ENCODE results near the gene IBA57.

The IBA57 gene

DNA sequence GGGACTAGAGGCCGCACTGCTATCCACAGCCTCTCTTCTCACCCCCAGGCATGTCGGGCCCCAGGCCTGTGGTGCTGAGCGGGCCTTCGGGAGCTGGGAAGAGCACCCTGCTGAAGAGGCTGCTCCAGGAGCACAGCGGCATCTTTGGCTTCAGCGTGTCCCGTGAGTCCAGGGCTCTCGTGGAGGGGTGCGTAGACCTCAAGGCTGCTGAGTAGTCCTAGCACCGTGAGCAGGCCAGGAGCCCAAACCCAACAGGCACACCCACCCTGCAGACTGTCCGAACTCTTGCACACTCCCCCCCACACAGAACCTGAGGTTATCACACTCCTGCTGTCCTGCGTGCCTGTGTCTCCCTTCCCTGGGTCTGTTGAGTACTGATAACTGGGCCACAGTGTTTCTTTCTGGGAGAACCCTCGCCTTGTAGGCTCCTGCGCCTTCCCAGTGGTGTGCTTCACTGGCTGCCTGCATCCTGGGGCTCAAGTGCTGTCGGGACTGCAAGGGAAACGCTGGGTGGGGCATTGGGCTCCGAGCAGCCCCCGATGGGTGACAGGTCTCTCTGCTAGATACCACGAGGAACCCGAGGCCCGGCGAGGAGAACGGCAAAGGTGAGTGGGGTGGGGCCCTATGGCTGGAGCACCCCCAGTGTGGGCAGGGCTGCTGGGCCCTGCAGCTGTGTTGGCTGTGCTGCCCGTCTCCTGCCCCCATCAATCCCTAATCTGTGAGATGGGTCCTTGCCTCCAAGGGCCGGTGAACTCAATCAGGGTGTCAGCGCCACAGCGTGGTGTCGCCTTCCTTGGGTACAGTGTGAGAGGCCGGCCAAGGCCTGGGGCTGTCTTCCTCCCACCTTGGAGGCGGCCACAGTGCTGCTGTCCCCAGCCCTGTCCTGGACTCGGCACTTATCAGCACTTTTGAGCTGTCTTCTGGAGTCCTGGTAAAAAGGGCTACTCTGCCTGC, 19.9 kb upstream of the IBA57 start:
- TF ChIP-seq, protein P1, sequence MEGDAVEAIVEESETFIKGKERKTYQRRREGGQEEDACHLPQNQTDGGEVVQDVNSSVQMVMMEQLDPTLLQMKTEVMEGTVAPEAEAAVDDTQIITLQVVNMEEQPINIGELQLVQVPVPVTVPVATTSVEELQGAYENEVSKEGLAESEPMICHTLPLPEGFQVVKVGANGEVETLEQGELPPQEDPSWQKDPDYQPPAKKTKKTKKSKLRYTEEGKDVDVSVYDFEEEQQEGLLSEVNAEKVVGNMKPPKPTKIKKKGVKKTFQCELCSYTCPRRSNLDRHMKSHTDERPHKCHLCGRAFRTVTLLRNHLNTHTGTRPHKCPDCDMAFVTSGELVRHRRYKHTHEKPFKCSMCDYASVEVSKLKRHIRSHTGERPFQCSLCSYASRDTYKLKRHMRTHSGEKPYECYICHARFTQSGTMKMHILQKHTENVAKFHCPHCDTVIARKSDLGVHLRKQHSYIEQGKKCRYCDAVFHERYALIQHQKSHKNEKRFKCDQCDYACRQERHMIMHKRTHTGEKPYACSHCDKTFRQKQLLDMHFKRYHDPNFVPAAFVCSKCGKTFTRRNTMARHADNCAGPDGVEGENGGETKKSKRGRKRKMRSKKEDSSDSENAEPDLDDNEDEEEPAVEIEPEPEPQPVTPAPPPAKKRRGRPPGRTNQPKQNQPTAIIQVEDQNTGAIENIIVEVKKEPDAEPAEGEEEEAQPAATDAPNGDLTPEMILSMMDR (IDR thresholded peaks at IDR 0.05; ENCODE audit: extremely low read depth, missing control alignments), result no peak
- DNase-seq (ENCODE audit: low spot score), result no peak

DNA sequence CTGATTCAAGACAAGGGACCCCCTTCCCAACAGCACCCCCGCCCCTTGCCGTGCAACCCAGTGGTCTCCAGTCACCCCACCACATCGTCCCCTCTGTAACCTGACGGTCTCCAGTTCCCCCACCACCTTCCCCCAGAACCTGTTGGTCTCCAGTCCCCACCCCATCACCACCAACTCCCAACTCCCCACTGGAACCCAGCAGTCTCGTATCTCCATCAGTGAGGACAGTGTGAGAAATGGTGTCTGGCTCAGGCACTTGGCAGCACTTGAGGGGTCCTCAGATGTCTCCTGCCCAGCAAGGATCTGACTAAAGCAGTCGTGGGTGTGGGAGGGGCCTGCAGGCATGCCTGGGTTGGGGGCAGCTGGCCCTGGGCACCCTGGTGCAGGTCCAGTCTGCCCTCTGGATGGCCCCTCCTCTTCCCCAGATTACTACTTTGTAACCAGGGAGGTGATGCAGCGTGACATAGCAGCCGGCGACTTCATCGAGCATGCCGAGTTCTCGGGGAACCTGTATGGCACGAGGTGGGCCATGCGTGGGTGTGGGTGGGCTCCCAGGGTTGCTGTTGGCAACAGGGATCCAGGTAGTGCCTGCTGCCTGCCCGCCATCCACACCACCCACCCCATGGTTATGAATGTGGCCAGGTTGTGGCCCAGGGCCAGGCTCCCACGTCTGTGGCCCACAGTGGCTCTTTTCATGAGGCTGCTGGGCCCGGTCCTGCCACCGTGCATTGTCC, 19.0 kb upstream of the IBA57 start:
- TF ChIP-seq, protein P1 (IDR thresholded peaks at IDR 0.05; ENCODE audit: extremely low read depth, missing control alignments), result no peak
- peak; percentile 11 for DNase-seq (ENCODE audit: low spot score)

DNA sequence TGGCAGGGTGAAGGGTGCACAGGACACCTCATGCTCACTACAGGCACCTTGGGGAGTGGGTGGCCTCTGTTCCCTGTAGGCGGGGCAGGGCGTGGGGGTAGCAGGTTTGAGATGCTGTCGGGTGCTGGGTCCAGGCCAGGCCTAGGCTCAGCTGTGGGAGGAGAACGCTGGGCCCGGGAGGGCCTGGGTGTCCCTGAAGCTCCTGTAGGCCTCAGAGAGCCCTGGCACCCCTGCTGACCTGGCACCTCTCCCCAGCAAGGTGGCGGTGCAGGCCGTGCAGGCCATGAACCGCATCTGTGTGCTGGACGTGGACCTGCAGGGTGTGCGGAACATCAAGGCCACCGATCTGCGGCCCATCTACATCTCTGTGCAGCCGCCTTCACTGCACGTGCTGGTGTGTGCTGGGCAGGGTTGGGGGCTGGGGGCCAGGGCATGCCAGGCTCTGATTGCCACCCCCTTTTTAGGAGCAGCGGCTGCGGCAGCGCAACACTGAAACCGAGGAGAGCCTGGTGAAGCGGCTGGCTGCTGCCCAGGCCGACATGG, 18.4 kb upstream of the IBA57 start:
- DNase-seq (ENCODE audit: low spot score), result peak; percentile 12
- TF ChIP-seq, protein P1 (IDR thresholded peaks at IDR 0.05; ENCODE audit: extremely low read depth, missing control alignments), result no peak

DNA sequence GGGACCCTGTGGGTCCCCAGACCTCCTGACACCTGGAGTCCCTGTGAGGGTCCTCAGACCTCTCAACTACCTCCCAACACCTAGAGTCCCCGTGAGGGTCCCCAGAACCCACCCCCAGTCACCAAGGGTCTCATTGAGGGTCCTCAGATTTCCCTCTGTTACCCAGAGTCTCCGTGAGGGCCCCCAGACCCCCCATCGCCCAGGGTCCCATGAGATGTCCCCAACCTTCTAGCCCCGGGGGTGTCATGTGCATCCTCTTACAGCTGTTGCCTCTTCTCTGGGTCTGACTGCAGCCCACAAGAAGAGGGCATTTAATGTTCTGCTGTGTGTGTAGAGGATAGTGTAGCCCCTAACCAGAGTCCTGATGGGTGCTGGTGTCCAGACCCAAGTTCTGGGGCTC, 17.8 kb upstream of the IBA57 start:
- peak; percentile 11 for DNase-seq (ENCODE audit: low spot score)
- TF ChIP-seq, protein P1 (IDR thresholded peaks at IDR 0.05; ENCODE audit: extremely low read depth, missing control alignments), result no peak

DNA sequence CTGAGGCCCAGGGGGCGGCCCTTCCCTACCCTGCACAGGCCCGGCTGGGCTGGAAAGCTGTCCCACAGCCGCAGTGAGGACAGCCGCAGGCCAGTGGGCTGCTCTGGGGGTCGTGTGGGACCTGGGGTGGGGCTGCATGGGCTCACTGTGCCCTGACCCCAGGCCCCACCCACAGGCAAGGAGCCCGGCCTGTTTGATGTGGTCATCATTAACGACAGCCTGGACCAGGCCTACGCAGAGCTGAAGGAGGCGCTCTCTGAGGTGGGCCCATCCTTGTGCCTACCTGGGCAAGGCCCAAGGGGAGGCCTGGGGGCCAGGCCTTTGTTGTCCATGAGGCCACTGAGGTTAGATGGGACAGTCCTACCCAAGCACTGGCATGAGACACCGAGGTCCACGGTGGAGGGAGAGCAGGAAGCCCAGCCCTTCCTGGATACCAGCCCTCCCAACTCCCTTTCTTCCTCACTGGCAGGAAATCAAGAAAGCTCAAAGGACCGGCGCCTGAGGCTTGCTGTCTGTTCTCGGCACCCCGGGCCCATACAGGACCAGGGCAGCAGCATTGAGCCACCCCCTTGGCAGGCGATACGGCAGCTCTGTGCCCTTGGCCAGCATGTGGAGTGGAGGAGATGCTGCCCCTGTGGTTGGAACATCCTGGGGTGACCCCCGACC, 17.3 kb upstream of the IBA57 start:
- DNase-seq (ENCODE audit: low spot score), result no peak
- TF ChIP-seq, protein P1 (IDR thresholded peaks at IDR 0.05; ENCODE audit: extremely low read depth, missing control alignments), result no peak

DNA sequence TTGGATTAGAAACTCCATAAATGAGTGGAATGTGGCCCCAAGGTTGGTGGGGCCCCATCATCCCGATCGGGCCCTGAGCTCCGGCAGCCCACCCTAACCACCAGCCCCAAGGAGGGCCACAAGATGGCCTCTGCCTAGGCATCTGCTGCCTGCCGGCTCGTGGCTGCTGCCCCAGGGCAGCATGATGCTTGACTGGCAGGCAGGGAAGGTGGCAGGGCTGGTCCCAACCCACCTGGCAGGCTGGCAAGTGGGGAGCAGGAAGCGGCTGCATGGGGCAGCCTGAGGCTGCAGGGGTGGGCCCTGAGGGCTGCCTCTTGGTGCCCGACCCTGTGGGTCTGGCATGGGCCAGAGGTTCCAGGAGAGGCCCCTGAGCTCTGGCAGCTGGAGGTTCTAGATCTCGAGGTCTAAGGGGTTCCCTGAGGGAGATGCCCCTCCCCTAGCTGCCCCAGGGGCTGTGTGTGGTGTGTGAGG, 16.6 kb upstream of the IBA57 start:
- TF ChIP-seq, protein P1 (IDR thresholded peaks at IDR 0.05; ENCODE audit: extremely low read depth, missing control alignments), result no peak
- DNase-seq (ENCODE audit: low spot score), result no peak
